GM18868 (cell line): ENCODE results near the gene TBC1D5.
"Not testable (repeated sequence)": the region's sequence is repeated elsewhere in the genome, so short reads cannot be mapped to it uniquely, and the experiment has no call there.

Experiments
- ATAC-seq: cut with Tn5 transposase; IDR thresholded peaks from one replicate; pipeline ENCODE4 v1.9.1; 2021; ENCODE audit warnings: mild to moderate bottlenecking, moderate library complexity; ENCODE audit not compliant: unreplicated experiment

The TBC1D5 gene

DNA sequence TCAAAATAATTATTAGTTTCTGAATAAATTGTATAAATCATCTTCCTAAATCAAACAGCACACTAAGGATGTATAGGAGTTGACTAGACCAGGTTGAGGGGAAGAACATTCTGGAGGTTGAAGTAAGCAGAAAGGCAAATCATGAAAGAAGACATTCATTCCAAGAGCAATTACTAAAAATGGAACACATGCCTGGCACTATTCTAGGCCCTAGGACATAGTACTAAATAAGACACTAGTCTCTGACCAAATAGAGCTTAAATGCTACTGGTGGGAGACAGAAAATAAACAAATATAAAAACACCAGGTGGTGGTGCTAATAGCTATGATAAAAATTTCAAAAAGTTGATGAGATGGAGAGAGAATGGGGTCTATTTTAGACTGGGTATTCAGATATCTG, 190.1 kb downstream of the TBC1D5 start:
- no peak for ATAC-seq

DNA sequence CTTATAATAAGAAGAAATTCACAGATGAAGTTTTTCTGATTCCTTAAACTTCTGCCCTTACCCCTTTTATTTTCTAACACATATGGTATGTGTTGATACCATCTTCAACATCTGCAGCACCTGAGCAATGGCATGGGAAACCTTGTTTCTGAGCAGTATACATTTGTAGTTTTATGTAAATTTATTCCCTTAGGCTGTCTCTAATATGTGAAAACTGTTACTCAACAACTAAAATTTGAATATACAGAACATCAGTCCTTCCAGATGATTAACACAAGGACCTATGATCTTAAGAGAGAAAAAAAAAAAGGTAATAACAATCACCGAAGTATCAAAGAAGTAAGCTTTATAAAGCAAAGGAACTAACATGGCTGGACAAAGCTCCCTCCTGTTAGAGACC, 190.5 kb downstream of the TBC1D5 start:
- ATAC-seq, result no peak

DNA sequence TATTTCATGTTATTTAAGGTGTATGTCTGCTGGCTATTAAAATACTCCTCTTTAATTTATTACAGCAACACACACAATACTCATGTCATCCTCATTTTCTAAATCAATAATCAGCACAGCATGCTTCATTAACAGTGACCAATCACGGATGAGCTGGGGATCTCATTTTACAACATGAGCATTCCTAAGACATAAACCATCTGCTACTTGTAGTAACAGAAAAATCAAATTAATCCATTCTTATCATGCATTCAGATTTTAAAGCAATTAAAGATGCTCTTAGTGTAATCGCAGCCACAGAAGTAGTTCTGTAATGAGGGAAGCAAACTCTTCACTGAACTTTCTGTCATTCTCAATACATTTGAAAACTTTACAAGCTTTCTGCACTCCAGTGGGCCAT, 191.1 kb downstream of the TBC1D5 start:
- ATAC-seq, result no peak

DNA sequence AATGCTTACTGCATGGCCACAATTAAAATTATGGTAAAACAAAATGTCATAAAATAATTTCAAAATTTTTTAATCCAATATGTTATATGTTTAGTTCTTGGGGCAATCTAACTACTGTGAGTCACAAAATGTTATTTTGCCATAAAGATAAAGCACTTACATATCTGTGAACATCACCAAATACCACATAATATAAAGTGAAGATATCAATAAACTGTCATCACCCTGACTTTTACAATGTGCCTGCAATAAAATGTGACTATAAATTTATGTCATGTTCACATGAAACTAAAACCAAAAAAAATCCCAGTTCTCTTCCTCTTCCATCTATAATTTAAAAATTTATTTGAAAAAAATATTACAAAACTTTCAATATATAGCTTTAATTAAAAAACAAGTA, 191.8 kb downstream of the TBC1D5 start:
- ATAC-seq, result no peak

DNA sequence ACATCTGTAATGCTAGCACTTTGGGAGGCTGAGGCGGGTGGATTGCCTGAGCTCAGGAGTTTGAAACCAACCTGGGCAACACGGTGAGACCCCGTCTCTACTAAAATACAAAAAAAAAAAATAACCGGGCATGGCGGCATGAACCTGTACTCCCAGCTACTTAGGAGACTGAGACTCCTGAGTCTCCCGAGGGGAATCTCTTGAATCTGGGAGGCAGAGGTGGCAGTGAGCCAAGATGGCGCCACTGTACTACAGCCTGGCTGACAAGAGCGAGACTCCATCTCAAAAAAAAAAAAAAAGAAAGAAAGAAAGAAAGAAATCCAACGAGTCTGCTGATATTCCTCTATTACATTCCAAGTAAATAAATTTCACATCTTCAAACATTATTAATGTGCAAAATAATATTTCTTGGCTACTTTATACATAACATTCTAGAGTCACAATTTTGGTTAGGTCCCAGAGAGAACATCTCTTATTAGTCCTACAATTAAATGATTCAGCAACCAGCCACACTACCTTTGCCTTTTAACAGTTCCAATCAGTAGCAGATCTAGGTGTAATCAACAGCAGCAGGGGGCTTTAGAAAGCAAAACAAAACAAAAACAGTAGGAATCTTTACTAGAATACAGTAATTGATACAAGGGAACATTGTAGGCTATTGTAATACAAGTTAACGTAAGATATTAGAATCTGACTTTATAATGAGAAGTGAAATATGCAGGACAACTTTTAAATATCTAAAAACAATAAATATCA, 195.8 kb downstream of the TBC1D5 start:
- no peak for ATAC-seq

DNA sequence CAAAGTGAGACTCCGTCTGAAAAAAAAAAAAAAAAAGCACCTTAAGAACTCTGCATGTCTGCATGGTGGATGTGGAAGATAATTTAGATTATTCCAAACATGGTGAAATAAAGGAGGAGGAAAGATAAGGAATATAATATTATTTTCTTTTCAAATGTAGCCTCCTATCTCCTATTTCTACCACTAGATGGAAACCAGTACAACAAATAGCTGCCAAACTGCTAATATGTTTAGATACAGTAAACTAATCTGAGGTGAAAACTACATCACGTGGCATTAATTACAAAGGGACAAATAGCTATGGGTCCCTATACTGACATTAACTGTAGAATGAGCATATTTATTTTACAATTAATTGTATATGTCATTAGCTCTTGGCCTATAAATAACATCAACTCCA, 197.8 kb downstream of the TBC1D5 start:
- no peak for ATAC-seq

DNA sequence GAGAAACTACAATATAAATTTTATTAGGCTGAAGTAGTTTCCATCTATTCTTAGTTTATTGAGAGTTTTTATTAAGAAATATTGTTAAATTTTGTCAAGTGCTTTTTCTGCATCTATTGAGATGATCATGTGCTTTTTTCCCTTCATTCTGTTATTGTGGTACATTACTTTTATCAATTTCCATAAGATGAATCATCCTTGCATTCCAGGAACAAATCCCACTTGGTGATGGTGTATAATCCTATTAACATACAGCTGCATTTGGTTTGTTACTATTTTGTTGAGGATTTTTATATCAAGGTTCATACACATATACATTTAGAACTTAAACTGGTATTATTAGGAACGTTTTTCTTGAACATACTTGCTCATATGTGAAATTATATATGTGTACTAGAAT, 199.8 kb downstream of the TBC1D5 start:
- no peak for ATAC-seq

DNA sequence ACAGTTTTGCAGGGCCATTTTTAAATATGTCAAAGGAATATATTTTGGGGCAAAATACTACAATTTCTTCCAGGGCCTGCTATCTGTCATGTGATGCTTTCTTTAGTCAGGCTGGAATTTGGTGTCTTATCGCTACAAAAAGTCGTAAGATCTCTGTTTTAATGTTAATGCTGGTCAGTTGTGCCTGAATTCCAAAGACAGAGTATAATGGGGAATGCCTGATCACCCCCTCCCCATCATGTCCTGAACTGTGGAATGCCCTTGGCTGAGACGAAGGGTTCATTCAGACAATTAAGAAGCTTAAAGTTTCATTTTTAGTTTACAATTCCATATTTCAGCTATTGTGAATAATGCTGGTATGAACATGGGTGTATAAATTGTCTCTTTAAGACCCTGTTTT, 203.0 kb downstream of the TBC1D5 start:
- no peak for ATAC-seq

DNA sequence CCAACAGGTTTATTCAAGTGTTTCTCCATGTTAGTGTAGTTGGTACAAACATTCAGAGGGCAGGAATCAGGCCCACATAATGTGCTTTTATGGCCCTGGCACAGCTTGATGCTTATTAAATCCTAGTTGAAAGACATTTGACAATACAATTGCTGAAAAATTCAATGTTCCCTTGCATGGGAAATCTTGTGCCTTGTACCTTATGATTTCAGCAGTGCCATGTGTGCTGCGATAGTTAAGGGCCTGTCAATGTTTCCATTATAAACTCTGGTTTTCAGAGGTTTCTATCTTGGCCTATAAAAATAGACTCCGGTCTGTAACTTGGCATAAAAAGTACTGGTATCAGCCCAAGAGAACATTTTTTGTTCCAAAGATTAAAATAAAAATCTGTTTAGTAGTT, 207.2 kb downstream of the TBC1D5 start:
- ATAC-seq, result no peak

DNA sequence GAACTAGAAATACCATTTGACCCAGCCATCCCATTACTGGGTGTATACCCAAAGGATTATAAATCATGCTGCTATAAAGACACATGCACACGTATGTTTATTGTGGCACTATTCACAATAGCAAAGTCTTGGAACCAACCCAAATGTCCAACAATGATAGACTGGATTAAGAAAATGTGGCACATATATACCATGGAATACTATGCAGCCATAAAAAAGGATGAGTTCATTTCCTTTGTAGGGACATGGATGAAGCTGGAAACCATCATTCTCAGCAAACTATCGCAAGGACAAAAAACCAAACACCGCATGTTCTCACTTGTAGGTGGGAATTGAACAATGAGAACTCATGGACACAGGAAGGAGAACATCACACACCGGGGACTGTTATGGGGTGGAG, 210.0 kb downstream of the TBC1D5 start:
- not testable (repeated sequence) for ATAC-seq

DNA sequence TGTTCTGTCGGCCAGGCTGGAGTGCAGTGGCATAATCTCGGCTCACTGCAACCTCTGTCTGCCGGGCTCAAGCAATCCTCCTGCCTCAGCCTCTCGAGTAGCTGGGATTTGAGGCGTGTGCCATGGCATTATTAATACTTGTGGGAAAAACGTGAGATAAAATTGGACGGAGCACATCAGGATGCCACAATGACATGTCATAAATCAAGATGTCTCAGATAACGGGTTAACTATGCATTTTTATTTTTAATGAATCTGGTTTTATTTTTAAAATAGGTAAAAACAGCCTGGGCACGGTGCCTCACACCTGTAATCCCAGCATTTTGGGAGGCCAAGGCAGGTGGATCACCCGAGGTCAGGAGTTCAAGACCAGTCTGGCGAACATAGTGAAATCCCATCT, 212.8 kb downstream of the TBC1D5 start:
- no peak for ATAC-seq

DNA sequence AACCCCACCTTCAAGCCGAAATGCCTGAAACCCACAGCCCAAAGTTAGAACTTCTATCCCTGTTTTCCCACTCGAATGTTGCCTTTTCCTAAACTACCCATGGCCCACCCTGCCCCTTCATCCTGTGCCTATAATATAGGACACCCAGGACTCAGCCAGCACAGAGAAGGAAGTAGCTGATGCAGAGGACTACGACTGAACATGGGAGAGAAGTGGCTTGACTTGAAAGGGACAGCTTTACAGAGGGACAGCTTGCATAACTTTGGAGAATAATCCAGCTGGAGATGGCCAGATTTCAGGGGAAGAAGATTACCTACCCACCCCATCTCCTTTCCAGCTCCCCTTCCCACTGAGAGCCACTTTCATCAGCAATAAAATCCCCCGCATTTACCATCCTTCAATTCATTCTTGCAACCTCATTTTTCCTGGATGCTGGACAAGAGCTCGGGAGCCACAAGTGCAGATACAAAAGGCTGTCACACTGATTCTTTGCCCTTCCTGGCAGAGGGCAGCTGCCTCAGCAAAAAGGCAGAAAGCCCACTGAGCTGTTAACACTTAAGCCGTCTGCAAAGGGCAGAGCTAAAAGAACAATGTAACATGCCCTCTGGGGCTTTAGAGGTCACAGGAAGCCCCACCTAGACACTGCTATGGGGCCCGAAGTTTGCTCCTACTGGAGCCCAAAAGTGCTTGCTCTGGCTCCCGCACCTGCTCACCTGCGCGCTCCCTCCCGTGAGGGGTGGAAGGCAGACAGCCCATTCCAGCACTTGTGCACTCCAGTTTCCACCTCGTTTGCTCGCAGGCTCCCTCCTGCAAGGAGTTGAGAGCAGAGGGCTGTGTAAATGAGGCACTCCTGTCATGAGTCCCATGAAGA, 224.0 kb downstream of the TBC1D5 start:
- ATAC-seq, result no peak

DNA sequence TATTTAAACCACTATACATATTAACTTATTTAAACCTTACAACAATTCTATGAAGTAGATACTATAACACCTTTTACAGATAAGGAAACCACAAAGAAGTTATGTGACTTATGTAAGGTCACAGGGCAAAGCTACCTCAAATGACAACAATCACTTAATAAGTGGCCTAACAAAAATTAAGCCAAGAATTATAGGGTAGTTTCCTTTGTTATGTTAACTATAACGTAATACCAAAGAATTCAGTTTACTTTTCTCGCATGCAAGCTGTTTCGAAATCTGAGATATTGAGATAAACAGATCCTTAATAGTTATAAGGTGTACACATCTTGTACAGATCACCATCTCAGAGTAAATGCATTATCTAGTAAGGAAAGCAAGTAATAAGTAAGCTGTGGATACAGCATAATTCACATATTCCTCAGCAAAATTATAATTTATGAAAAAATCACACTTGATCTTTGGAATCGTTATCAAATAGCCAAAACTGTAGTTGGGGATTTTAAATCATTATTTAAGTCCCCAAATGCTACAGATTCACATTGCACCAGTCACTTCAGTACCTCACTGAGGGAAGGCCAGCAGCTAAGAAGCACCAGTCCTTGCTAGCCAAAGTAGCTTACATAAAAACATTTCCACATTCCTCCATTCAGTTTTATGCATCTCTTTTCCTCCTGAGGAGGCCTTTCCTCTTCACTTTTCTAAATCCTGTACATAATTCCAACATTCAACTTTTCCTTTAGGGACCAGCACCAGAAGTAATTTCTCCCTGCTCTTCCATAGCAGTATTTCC, 226.8 kb downstream of the TBC1D5 start:
- ATAC-seq, result no peak

DNA sequence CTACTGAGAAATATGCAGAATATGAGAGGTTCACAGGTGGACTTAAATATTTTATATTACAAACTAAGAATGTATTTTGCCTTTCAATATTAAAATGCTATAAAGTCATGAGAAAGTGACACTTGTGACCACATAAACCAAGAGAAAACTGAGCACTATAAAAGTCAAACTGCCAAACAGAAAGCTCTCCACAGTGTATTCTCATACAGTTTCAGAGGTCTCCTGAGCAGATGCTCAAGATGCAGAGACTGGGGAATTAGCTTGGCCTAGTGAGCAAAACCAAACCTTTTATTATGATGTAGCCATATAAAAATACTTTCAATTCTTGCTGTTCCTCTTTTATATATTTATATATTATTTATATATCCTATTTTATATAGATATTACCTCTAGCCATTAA, 227.8 kb downstream of the TBC1D5 start:
- ATAC-seq, result no peak

DNA sequence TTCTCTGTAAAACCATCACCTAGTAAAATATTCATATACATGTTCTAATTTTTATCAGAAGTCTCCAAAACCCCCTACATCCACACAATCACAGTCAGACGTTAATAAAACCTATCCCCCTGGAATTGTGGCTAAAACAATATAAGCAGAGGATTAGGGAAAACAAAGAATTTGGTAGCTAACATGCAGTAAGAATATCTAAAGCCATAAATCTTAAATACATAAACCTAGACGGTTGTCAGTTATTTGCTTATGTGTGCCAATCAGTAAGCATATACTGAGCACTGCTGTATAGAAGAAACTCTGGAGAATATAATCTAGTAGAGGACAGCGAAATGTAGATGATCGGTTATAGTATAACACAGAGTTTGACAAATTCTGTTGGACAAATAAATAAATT, 232.2 kb downstream of the TBC1D5 start:
- no peak for ATAC-seq

DNA sequence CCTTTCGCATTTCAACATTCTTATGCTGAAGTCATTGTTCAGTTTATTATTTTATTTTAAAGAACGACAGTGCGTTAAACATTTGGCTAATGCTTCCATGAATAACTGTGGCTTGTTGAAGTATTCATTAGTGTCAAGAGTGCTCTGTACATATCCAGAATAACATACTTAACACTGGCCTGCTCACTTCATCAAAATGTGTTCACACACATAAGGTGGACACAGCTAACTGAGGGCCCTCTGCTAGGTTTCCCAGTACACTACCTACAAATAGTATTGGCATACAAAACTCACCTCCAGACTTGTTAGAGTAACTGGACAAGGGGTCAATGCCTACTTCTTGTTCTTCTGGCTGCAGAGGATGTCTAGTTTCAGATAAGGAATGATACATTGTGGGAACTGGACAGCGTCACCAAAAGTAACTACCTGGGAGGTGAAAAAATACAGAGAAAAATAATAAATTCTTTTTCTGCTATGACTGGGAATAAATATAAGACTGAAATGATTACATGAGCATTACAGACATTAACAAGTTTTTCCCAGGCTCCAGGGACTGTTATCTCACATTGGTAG, 234.2 kb downstream of the TBC1D5 start:
- no peak for ATAC-seq

DNA sequence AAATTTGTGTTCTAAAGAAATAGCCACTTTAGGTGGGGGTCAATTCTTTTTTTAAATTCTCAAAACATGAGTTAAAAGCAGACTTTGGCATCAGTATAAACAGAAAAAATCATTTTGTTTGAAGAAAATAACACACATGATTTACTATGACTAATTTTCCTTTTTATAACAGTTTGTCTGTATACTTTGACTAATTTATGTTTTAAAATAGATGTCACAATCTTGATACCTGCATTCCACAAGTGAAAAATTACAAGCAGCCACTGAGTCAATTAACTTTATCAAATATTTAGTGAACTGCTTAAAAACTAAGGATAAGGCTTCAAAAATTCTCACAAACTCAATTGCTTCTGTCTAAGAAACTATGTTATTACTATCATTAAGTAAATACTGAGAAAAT, 235.0 kb downstream of the TBC1D5 start:
- ATAC-seq, result no peak

DNA sequence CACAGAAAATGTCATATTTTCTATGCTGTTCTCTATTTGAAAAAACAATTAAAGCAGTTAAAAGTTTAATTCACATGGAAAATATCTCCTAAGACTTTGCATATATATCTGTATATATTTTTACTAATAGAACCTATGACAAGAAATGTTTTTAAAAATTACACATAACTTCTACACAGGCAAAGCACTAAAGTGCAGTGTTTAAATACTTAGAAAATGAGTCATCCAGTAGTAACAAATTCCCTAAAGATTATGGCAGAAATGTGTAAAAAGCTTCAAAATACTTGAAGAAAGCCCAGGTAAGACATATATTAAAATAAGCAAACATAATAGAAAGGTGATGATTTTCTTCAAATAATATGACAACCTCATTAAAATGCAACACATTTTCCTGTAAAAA, 236.6 kb downstream of the TBC1D5 start:
- ATAC-seq, result no peak

DNA sequence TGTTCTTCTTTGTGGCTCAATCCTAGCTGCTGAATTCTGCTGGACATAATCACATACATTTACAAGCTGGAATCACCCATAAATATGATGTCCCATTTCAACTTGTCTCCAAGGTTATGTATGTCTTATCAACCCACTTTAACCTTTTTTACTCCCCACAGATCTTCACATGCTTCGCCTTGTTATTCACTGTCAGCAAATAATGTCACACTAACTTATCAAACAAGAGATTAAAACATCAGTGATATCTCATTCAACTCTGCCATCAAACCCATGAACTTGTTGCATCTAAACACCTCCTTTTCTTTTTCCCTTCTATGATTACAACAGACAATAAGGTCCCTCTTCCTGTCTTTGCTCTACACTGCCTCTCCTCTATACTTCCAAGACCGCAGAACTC, 240.7 kb downstream of the TBC1D5 start:
- ATAC-seq, result no peak

DNA sequence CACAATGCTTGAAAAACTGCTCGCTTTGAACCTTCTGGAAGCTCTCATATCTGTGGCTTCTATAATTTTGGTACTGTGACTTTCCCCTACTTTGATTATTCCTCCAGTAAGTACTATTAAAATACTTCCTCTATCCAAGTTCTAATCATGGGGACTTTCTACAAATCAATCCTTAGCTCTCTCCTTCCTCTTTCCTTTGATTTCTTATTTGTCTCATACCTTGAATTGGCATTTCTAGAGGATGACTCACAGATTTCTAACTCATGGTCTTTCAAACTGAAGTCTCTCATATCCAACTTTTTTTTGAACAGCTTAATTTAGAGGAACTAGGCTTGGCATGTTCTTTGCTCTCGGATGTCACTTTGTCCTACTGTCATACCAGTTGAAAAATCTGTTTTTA, 241.8 kb downstream of the TBC1D5 start:
- no peak for ATAC-seq

DNA sequence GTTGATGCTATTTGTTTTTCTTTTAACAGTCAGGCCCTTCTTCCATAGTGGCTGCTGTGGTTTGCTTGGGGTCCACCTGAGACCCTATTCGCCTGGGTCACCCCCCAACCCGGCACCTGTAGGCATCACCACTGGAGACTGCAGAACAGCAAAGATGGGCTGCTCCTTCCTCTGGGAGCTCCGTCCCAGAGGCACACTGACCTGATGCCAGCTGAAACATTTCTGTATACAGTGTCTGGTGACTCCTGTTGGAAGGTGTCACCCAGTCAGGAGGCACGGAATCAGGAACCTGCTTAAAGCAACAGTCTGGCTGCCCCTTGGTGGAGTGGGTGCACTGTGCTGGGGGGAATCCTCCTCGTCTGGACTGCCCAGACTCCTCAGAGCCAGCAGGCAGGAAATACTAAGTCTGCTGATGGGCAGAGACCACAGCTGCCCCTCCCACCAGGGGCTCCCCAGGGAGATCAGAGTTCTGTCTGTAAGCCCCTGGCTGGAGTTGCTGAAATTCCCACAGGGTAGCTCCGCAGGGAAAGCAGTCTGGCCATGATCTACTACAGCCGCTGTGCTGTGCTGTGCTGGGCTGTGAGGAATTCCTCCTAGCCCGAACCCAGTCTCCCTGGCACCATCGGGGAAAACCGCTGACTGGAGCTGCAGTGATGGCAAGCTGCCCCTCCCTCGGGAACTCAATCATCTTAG, 248.2 kb downstream of the TBC1D5 start:
- ATAC-seq, result no peak
